Bronchial smooth muscle cell (primary cell): ENCODE measurements around the gene CTAG1B. TPM values are rescaled to one million over a fixed set of nuclear protein-coding genes. Genes with fewer than 3 reads are reported as not detected.

Experiments
- total RNA-seq: library from RNA; depleted of rRNA; stranded (reverse); fragments of >200 nt; gene quantifications from 2 replicates; pipeline ENCODE4 v1.2.1, GENCODE V29; 2014

Gene CTAG1B
- not detected in 2 replicates for total RNA-seq

GRCh38 chrX:154619182-154619581 is at the start of gene CTAG1B:
TSS of gene CTAG1B (minus strand) at chrX:154619282. CDS start at chrX:154619218, 64 bp downstream.

GRCh38 chrX:154653413-154653812 is 34.3 kb upstream of the CTAG1B start, which contains the start of gene CTAG2:
TSS of gene CTAG2 (minus strand) at chrX:154653579. CDS start at chrX:154653515, 64 bp downstream.

GRCh38 chrX:154584585-154585183 is 34.4 kb downstream of the CTAG1B start, which contains the start of gene CTAG1A:
TSS of gene CTAG1A (plus strand) at chrX:154585133. CDS start at chrX:154585207, 74 bp downstream.

Other genes starting within 250 kb of the CTAG1B start
- 1,283 and 1,391 TPM in 2 replicates for gene FLNA, start 244.6 kb downstream of the CTAG1B start, total RNA-seq
- 17.9 and 20.0 TPM in 2 replicates for gene EMD, start 240.0 kb downstream of the CTAG1B start, total RNA-seq
- 1,700 and 2,148 TPM in 2 replicates for gene RPL10, start 220.9 kb downstream of the CTAG1B start, total RNA-seq
- gene DNASE1L1, start 210.0 kb downstream of the CTAG1B start, total RNA-seq, result 48.6 and 76.1 TPM in 2 replicates
- gene TAFAZZIN, start 207.7 kb downstream of the CTAG1B start, total RNA-seq, result 12.3 and 18.9 TPM in 2 replicates
- gene ATP6AP1, start 190.6 kb downstream of the CTAG1B start, total RNA-seq, result 44.9 and 46.7 TPM in 2 replicates
- gene GDI1, start 182.1 kb downstream of the CTAG1B start, total RNA-seq, result 86.7 and 124 TPM in 2 replicates
- 118 and 128 TPM in 2 replicates for gene FAM50A, start 175.1 kb downstream of the CTAG1B start, total RNA-seq
- gene PLXNA3, start 161.0 kb downstream of the CTAG1B start, total RNA-seq, result 9.1 and 16.4 TPM in 2 replicates
- 18.7 and 23.3 TPM in 2 replicates for gene LAGE3, start 140.0 kb downstream of the CTAG1B start, total RNA-seq
- 31.4 and 32.2 TPM in 2 replicates for gene UBL4A, start 132.7 kb downstream of the CTAG1B start, total RNA-seq
- gene SLC10A3, start 128.7 kb downstream of the CTAG1B start, total RNA-seq, result 9.5 and 11.3 TPM in 2 replicates
- gene FAM3A, start 103.0 kb downstream of the CTAG1B start, total RNA-seq, result 24.6 and 34.3 TPM in 2 replicates
- gene G6PD, start 72.4 kb downstream of the CTAG1B start, total RNA-seq, result 103 and 153 TPM in 2 replicates
- gene IKBKG, start 71.7 kb downstream of the CTAG1B start, total RNA-seq, result 16.8 and 18.0 TPM in 2 replicates
- gene CTAG1A, start 34.1 kb downstream of the CTAG1B start, total RNA-seq, result not detected in 2 replicates
- not detected in 2 replicates for gene CTAG2, start 34.3 kb upstream of the CTAG1B start, total RNA-seq
- 2.0 and 3.0 TPM in 2 replicates for gene GAB3, start 131.8 kb upstream of the CTAG1B start, total RNA-seq
- gene DKC1, start 143.6 kb upstream of the CTAG1B start, total RNA-seq, result 29.2 and 36.2 TPM in 2 replicates
- 32.0 and 42.9 TPM in 2 replicates for gene MPP1, start 186.2 kb upstream of the CTAG1B start, total RNA-seq
- not detected in 2 replicates for gene SMIM9, start 215.4 kb upstream of the CTAG1B start, total RNA-seq